ENCODE data around the gene SH3BP5L. TPM values are rescaled to one million over a fixed set of nuclear protein-coding genes. Genes with fewer than 3 reads are reported as not detected.

SH3BP5L gene
- total and polyA plus RNA-seq, 2 donors: 15.0 to 16.1 TPM

DNA sequence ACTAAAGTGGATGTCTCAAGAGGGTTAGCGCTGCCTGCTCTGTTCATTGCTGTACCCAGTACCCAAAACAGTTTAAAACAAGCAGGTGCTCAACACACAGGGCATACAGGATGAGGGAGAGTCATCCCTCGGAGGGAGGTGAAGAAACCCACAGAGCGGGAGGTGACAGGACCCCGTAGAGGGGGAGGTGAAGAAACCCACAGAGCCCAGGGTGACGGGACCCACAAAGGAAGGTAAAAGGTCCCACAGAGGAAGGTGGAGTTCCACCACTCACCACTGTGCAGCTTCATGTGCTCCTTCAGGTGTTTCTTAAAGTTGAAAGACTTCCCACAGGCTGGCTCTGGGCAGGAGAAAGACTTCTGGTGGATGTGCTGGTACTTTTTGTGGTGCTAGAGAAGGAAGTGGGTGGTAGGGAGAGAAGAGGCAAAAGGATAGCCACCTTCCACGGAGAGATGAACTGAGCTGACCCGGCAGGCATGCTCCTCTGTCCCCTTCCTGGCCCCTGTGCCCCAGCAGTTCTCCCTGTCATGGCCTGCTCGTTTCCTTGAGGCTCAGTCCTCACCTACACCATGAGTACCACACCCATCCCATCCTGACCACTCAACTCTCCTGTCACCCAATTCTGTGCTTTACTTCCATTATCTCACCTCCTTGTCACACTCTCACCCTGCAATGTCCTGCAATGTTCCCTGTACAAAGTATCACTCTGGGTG is 28.1 kb upstream of the SH3BP5L start:
- peaks cover 24 to 61% of the 10 kb centered on the region in 2 donors for H3K4me1 ChIP-seq (ENCODE audit: control insufficient read depth in 2 of 2, insufficient read depth in 2 of 2, low read length in 2 of 2)
- H3K27me3 ChIP-seq (ENCODE audit: control insufficient read depth in 2 of 2, insufficient read depth in 1 of 2, low read length in 1 of 2): no peaks in the 10 kb centered on the region
- H3K27ac ChIP-seq (ENCODE audit: low read depth in 1 of 2, low read length in 1 of 2): peak overlapping the region; percentile 54 to 56

DNA sequence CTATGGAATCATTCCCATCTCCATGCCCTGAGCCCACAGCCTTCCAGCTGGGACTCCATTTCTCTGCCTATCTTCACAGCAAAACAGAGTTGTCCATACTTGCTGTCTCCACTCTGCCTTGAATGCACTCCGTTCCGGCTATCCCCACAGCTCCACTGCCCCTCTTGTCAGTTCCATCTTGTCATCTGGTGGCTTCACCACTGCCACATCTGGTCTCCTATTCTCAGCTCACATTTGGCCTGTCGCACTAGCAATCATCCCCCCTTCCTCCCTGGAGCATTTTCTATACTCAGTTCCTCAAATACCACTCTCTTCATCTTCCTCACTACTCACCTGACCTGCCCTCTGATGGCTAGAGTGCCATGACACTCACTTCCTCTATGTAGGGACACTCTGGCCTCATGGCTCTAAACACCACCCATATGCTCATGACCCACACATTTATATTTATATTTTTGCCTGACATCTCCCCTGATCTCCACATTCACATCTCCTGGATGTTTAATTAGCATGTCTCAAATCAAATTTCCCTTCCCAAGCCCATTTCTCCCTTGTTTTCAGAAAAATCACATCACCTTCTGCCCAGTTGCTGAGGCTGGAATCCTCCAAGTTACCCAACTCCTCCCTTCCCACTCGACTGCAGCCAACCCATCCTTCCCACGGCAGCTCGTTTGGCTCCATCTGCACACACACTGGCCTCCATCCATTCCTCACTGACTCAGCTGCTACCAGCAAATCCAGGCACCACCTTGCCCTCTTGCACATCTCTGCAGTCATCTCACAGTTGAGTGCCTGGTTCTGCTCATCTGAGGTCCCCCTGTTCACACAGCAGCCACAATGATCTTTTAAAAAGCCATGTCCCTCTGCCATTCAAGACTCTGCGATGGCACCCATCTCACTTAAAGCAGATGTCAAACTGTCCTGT is 27.0 kb upstream of the SH3BP5L start:
- H3K9me3 ChIP-seq (ENCODE audit: control insufficient read depth in 2 of 2, insufficient read depth in 1 of 2, low read length in 1 of 2): peaks cover 2 to 4% of the 10 kb centered on the region in 2 donors
- DNase-seq (ENCODE audit: low read depth in 6 of 9, low spot score in 9 of 9): no peak
- WGBS: 97% methylated on average over 7 of the region's 7 CpGs
- H3K4me3 ChIP-seq (ENCODE audit: low read length in 2 of 2): no peak overlapping the region
- no peaks in the 10 kb centered on the region for H3K27me3 ChIP-seq (ENCODE audit: control insufficient read depth in 2 of 2, insufficient read depth in 1 of 2, low read length in 1 of 2)
- peak overlapping the region in 1 of 2 donors; percentile 54 for H3K27ac ChIP-seq (ENCODE audit: low read depth in 1 of 2, low read length in 1 of 2)
- H3K4me1 ChIP-seq (ENCODE audit: control insufficient read depth in 2 of 2, insufficient read depth in 2 of 2, low read length in 2 of 2): peaks cover 18 to 52% of the 10 kb centered on the region in 2 donors
- H3K36me3 ChIP-seq (ENCODE audit: control insufficient read depth in 2 of 2, insufficient read depth in 2 of 2, low read length in 1 of 2): peaks cover 48 to 76% of the 10 kb centered on the region in 2 donors

More for the DNA sequence above, 28.1 kb upstream of the SH3BP5L start:
- peaks cover 2 to 4% of the 10 kb centered on the region in 2 donors for H3K9me3 ChIP-seq (ENCODE audit: control insufficient read depth in 2 of 2, insufficient read depth in 1 of 2, low read length in 1 of 2)
- H3K36me3 ChIP-seq (ENCODE audit: control insufficient read depth in 2 of 2, insufficient read depth in 2 of 2, low read length in 1 of 2): peaks cover 37 to 65% of the 10 kb centered on the region in 2 donors
- H3K4me3 ChIP-seq (ENCODE audit: low read length in 2 of 2): no peak overlapping the region
- peak in 5 of 9 donors; percentile 48 to 78 (median 59) for DNase-seq (ENCODE audit: low read depth in 6 of 9, low spot score in 9 of 9)
- 30% methylated on average over 8 of the region's 8 CpGs for WGBS

DNA sequence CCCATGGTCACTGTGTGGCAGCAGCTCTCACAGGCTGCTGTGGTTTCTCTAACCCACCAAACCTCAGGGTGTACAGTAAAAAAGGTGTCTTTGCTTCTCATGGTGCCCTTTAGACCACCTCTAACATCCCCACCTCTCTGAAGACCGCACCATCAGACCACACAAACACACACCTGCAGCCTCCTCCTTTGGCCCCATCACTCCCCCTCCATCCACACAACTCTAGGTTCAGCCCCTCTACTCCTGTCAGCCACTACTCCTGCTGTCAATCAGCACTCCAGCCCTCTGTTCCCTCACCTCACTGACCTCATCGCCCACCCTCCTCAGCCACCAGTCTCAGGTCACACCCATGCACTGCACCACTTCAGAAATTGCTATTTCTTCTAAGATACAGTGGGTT is 25.7 kb upstream of the SH3BP5L start:
- WGBS: 78% methylated on average over 2 of the region's 2 CpGs
- Histone ChIP-seq H3K27ac (ENCODE audit: low read depth in 1 of 2, low read length in 1 of 2) (no peak overlapping the region), H3K9me3 (ENCODE audit: control insufficient read depth in 2 of 2, insufficient read depth in 1 of 2, low read length in 1 of 2) (peaks cover 0 to 4% of the 10 kb centered on the region in 2 donors), H3K27me3 (ENCODE audit: control insufficient read depth in 2 of 2, insufficient read depth in 1 of 2, low read length in 1 of 2) (no peaks in the 10 kb centered on the region), H3K4me1 (ENCODE audit: control insufficient read depth in 2 of 2, insufficient read depth in 2 of 2, low read length in 2 of 2) (peaks cover 10 to 42% of the 10 kb centered on the region in 2 donors), H3K36me3 (ENCODE audit: control insufficient read depth in 2 of 2, insufficient read depth in 2 of 2, low read length in 1 of 2) (peaks cover 62 to 86% of the 10 kb centered on the region in 2 donors), H3K4me3 (ENCODE audit: low read length in 2 of 2) (no peak overlapping the region)
- no peak for DNase-seq (ENCODE audit: low read depth in 6 of 9, low spot score in 9 of 9)

DNA sequence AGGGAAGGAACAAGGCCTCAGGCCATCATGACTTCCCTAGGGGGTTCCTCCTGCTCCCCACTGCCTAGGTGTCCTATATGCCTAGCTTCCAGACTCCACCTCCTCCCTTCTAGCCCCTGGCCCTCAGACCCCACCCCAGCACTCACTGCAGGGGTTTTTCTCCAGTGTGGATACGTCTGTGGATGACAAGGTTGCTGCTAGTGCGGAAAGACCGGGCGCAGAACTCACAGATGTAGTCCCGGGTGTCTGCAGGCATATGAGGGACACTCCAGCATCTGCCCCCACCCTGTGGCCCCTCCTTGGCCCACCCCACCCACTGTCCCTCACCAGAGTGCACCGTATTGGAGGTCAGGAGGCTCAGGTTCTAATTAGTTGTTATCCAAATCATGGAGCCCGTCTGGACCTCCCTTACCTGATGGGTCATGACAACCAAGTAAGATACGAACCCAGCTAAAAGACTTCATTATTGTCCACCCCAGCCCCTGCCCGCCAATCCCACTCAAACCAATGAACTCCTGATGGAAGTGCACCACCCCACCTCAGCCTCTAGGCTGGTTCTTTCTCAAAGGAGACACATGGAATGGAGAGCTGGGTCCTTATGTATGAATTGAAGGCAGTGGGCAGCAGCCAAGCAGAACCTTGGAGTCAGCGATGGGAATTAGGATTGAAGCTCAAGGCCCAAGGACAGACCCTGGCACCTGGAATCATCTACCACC is 25.0 kb upstream of the SH3BP5L start:
- DNase-seq (ENCODE audit: low read depth in 6 of 9, low spot score in 9 of 9): no peak

DNA sequence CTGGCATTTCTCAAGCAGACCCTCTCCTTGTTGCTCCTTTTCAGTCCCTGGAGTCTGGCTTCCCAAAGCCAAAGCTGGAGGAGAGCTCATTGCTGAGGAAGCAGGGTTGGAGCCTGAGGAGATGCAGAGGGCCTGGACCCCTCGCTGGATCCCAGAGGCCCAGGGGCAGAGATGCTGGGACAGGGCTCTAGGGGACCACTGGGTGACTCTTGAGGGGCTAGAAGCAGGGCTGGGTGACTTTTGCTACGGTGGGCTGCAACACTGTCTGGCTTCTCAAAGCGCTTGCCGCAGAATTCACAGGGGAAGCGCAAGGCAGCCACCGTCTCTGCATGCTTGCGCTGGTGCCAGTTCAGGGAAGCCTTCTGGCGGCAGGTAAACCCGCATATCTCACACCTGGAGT is 24.4 kb upstream of the SH3BP5L start:
- WGBS: 98% methylated on average over 9 of the region's 9 CpGs
- peaks cover 10 to 35% of the 10 kb centered on the region in 2 donors for H3K4me1 ChIP-seq (ENCODE audit: control insufficient read depth in 2 of 2, insufficient read depth in 2 of 2, low read length in 2 of 2)
- H3K9me3 ChIP-seq (ENCODE audit: control insufficient read depth in 2 of 2, insufficient read depth in 1 of 2, low read length in 1 of 2): peaks cover 0 to 4% of the 10 kb centered on the region in 2 donors
- DNase-seq (ENCODE audit: low read depth in 6 of 9, low spot score in 9 of 9): no peak
- H3K27me3 ChIP-seq (ENCODE audit: control insufficient read depth in 2 of 2, insufficient read depth in 1 of 2, low read length in 1 of 2): no peaks in the 10 kb centered on the region
- no peak overlapping the region for H3K4me3 ChIP-seq (ENCODE audit: low read length in 2 of 2)
- H3K36me3 ChIP-seq (ENCODE audit: control insufficient read depth in 2 of 2, insufficient read depth in 2 of 2, low read length in 1 of 2): peaks cover 69 to 86% of the 10 kb centered on the region in 2 donors
- no peak overlapping the region for H3K27ac ChIP-seq (ENCODE audit: low read depth in 1 of 2, low read length in 1 of 2)

More for the DNA sequence above, 25.0 kb upstream of the SH3BP5L start:
- 87% methylated on average over 10 of the region's 10 CpGs for WGBS
- Histone ChIP-seq H3K36me3 (ENCODE audit: control insufficient read depth in 2 of 2, insufficient read depth in 2 of 2, low read length in 1 of 2) (peaks cover 68 to 86% of the 10 kb centered on the region in 2 donors), H3K27me3 (ENCODE audit: control insufficient read depth in 2 of 2, insufficient read depth in 1 of 2, low read length in 1 of 2) (no peaks in the 10 kb centered on the region), H3K4me1 (ENCODE audit: control insufficient read depth in 2 of 2, insufficient read depth in 2 of 2, low read length in 2 of 2) (peaks cover 10 to 35% of the 10 kb centered on the region in 2 donors), H3K9me3 (ENCODE audit: control insufficient read depth in 2 of 2, insufficient read depth in 1 of 2, low read length in 1 of 2) (peaks cover 0 to 4% of the 10 kb centered on the region in 2 donors), H3K27ac (ENCODE audit: low read depth in 1 of 2, low read length in 1 of 2) (no peak overlapping the region), H3K4me3 (ENCODE audit: low read length in 2 of 2) (no peak overlapping the region)

DNA sequence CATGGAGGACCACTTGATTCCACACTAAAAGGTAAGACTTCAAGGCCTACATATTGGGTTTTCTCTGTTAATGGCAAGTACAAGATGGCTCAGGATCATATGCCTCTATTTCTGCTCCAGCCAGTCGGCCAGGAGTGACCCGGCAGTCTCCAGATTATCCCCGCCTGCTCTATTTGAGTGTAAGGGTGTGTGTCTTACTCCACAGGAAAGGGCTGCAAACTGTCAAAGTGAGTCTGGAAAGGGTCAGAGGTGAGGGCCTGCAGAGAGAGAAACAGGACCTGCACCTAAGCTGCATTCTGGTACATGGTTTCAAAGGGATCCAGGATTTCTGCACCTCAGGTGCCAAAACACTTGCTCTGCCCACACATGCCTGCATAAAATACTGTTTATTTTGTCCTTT is 23.9 kb upstream of the SH3BP5L start:
- no peaks in the 10 kb centered on the region for H3K27me3 ChIP-seq (ENCODE audit: control insufficient read depth in 2 of 2, insufficient read depth in 1 of 2, low read length in 1 of 2)
- DNase-seq (ENCODE audit: low read depth in 6 of 9, low spot score in 9 of 9): no peak
- peaks cover 69 to 86% of the 10 kb centered on the region in 2 donors for H3K36me3 ChIP-seq (ENCODE audit: control insufficient read depth in 2 of 2, insufficient read depth in 2 of 2, low read length in 1 of 2)
- H3K9me3 ChIP-seq (ENCODE audit: control insufficient read depth in 2 of 2, insufficient read depth in 1 of 2, low read length in 1 of 2): peaks cover 0 to 4% of the 10 kb centered on the region in 2 donors
- H3K4me1 ChIP-seq (ENCODE audit: control insufficient read depth in 2 of 2, insufficient read depth in 2 of 2, low read length in 2 of 2): peaks cover 10 to 34% of the 10 kb centered on the region in 2 donors
- WGBS: 95% methylated on average over 3 of the region's 3 CpGs
- H3K4me3 ChIP-seq (ENCODE audit: low read length in 2 of 2): no peak overlapping the region
- no peak overlapping the region for H3K27ac ChIP-seq (ENCODE audit: low read depth in 1 of 2, low read length in 1 of 2)

DNA sequence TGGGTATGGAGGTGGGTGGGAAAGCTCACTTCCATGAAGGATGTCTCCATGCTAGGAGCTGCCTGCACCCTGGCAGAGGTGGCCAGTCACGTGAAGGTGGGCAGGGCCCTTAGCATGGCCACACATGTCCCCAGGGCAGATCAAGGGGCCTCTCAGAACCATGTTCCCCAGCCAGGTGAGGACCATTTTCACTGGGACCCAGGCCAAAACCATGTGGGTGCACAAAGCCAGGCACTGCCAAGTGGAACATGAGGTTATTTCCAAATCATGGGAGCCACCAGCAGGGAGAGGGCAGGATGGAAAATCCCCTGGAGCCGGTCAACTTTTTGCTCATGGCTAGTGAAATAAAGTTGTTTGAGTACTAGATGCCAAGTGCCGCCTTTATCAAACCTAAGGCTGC is 23.4 kb upstream of the SH3BP5L start:
- H3K27me3 ChIP-seq (ENCODE audit: control insufficient read depth in 2 of 2, insufficient read depth in 1 of 2, low read length in 1 of 2): no peaks in the 10 kb centered on the region
- 94% methylated on average over 3 of the region's 3 CpGs for WGBS
- peaks cover 8 to 30% of the 10 kb centered on the region in 2 donors for H3K4me1 ChIP-seq (ENCODE audit: control insufficient read depth in 2 of 2, insufficient read depth in 2 of 2, low read length in 2 of 2)
- no peak for DNase-seq (ENCODE audit: low read depth in 6 of 9, low spot score in 9 of 9)
- no peak overlapping the region for H3K4me3 ChIP-seq (ENCODE audit: low read length in 2 of 2)
- H3K9me3 ChIP-seq (ENCODE audit: control insufficient read depth in 2 of 2, insufficient read depth in 1 of 2, low read length in 1 of 2): peaks cover 0 to 4% of the 10 kb centered on the region in 2 donors
- no peak overlapping the region for H3K27ac ChIP-seq (ENCODE audit: low read depth in 1 of 2, low read length in 1 of 2)
- H3K36me3 ChIP-seq (ENCODE audit: control insufficient read depth in 2 of 2, insufficient read depth in 2 of 2, low read length in 1 of 2): peaks cover 73 to 87% of the 10 kb centered on the region in 2 donors

DNA sequence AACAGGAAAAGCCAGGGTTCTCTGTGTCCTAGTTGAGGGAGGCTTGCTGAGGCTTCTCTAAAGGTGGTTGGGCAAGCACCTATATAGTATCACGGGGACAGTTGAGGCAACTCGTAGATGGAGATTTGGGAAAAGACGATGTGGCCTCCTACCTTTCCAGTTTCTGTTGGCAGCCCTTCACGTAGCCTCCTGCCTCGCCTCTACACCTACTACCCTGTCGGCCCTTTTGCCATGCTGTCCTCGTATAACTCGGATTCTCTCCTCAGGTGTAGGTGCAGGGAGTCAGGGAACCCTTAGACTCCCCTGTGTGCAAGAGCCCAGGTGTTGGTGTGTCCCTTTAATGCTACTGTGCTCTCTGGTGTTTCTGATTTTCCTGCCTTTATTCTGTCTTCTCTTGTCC is 22.9 kb upstream of the SH3BP5L start:
- no peak overlapping the region for H3K4me3 ChIP-seq (ENCODE audit: low read length in 2 of 2)
- H3K9me3 ChIP-seq (ENCODE audit: control insufficient read depth in 2 of 2, insufficient read depth in 1 of 2, low read length in 1 of 2): peaks cover 0 to 4% of the 10 kb centered on the region in 2 donors
- DNase-seq (ENCODE audit: low read depth in 6 of 9, low spot score in 9 of 9): no peak
- no peak overlapping the region for H3K27ac ChIP-seq (ENCODE audit: low read depth in 1 of 2, low read length in 1 of 2)
- no peaks in the 10 kb centered on the region for H3K27me3 ChIP-seq (ENCODE audit: control insufficient read depth in 2 of 2, insufficient read depth in 1 of 2, low read length in 1 of 2)
- H3K4me1 ChIP-seq (ENCODE audit: control insufficient read depth in 2 of 2, insufficient read depth in 2 of 2, low read length in 2 of 2): peaks cover 4 to 25% of the 10 kb centered on the region in 2 donors
- H3K36me3 ChIP-seq (ENCODE audit: control insufficient read depth in 2 of 2, insufficient read depth in 2 of 2, low read length in 1 of 2): peaks cover 73 to 85% of the 10 kb centered on the region in 2 donors
- 99% methylated on average over 8 of the region's 8 CpGs for WGBS

All from thymus (tissue), 11 donors.